ENCODE results near the gene MFSD12. TPM values are rescaled to one million over a fixed set of nuclear protein-coding genes. Genes with fewer than 3 reads are reported as not detected.
"Not testable (repeated sequence)": the region's sequence is repeated elsewhere in the genome, so short reads cannot be mapped to it uniquely, and the experiment has no call there.

MFSD12 gene
- polyA plus RNA-seq, 1 donor, result 33.7 TPM

DNA sequence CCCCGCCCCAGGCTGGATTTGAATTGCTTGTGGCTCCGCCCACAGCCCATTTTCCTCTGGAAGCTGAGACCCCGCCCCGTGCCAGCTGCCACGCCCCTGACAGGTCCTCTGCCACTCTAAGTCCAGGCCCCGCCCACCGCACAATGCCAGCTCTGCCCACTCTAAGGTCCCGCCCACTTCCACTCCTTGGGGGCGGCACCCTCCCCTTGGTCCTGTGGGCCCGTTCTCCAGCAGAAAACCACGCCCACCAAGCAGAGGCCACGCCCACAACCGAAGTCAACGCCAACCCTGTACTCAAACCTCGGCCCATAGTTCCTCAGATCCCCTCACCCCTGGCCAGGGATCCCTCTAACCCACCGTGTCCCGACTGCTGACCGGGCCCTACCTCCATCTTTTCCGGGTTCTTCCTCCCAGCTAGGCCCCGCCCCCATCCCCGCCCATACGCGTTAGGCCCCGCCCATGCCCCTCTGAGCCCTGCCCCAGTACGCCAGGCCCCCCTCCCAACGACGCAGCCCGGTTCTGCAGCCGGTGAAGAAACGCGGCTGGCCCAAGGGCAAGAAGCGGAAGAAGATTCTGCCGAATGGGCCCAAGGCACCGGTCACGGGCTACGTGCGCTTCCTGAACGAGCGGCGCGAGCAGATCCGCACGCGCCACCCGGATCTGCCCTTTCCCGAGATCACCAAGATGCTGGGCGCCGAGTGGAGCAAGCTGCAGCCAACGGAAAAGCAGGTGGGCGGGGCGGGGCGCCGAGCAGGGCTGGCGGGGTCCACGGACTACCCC is 16.7 kb upstream of the MFSD12 start:
- Histone ChIP-seq H3K9me3 (ENCODE audit: control insufficient read depth, low read depth, low read length) (peaks cover 15% of the 10 kb centered on the region), H3K36me3 (ENCODE audit: control insufficient read depth, insufficient read depth, low read length) (peaks cover 12% of the 10 kb centered on the region), H3K27me3 (ENCODE audit: control insufficient read depth, insufficient read depth, low read length) (no peaks in the 10 kb centered on the region), H3K4me3 (ENCODE audit: low read length) (peak overlapping the region; percentile 92), H3K4me1 (ENCODE audit: control insufficient read depth, insufficient read depth, low read length) (peaks cover 21% of the 10 kb centered on the region), H3K27ac (ENCODE audit: low read length) (no peak overlapping the region)
- peak; percentile 79 to 83 for DNase-seq
- no CpG with 5 or more reads among the region's 55 CpGs for WGBS (ENCODE audit: insufficient coverage, low lambda C conversion rate)

DNA sequence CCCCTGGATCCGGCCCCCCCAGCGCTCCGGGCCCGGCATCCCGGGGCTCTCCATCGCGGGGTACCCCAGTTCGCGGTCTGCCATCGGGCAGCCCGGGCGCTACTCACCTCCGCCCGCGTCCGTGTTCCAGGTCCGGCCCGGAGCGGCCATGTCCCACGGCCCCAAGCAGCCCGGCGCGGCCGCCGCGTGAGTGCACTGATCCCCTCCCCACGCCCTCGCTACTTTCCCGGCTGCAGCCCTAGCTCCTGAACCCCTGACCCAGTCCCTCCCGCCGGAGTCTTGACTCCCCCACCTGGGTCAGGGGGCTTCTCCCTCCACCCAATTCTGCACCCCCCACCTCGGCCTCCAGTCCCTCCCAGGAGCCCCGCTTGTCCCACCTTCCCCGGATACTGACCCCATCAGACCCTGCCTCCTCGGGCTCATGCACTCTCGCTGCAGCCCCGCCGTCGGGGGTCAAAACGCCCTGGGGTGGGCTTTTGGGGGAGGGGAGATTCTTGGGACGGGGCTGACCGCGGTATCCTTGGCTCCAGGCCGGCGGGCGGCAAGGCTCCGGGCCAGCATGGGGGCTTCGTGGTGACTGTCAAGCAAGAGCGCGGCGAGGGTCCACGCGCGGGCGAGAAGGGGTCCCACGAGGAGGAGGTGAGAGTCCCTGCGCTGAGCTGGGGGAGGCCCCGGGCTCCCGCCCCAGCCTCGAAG is 15.9 kb upstream of the MFSD12 start:
- Histone ChIP-seq H3K4me3 (ENCODE audit: low read length) (peak overlapping the region; percentile 92), H3K27me3 (ENCODE audit: control insufficient read depth, insufficient read depth, low read length) (no peaks in the 10 kb centered on the region), H3K36me3 (ENCODE audit: control insufficient read depth, insufficient read depth, low read length) (peaks cover 12% of the 10 kb centered on the region), H3K4me1 (ENCODE audit: control insufficient read depth, insufficient read depth, low read length) (peaks cover 21% of the 10 kb centered on the region), H3K27ac (ENCODE audit: low read length) (peak overlapping the region; percentile 54), H3K9me3 (ENCODE audit: control insufficient read depth, low read depth, low read length) (peaks cover 15% of the 10 kb centered on the region)
- DNase-seq, result no peak
- WGBS (ENCODE audit: insufficient coverage, low lambda C conversion rate), result no CpG with 5 or more reads among the region's 60 CpGs

DNA sequence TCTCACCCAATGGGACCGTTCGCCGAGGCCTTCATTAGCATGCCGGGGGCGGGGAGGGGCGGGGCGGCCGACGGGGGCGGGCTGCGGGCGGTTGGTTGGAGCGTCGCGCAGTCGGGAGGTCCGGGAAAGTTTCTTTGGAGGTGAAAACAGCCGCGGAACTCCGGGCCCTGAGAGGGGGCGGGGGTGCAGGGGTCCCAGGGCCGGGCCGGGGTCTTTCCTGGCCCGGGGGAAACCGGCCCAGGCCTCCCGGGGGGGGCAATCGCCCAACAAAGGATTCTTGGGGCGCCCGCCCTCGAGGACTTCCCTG is 15.4 kb upstream of the MFSD12 start, which contains the start of gene HMG20B:
Gene HMG20B, plus strand, starts transcription at position 90 of the 307 bp plus-strand sequence. CDS start 366 bp downstream, outside the sequence.
- H3K36me3 ChIP-seq (ENCODE audit: control insufficient read depth, insufficient read depth, low read length), result peaks cover 12% of the 10 kb centered on the region
- WGBS (ENCODE audit: insufficient coverage, low lambda C conversion rate), result no CpG with 5 or more reads among the region's 30 CpGs
- peak within 1 kb of the TSS; percentile 92 for H3K4me3 ChIP-seq (ENCODE audit: low read length)
- H3K27ac ChIP-seq (ENCODE audit: low read length), result peak within 1 kb of the TSS; percentile 54
- peaks cover 21% of the 10 kb centered on the region for H3K4me1 ChIP-seq (ENCODE audit: control insufficient read depth, insufficient read depth, low read length)
- no peaks in the 10 kb centered on the region for H3K27me3 ChIP-seq (ENCODE audit: control insufficient read depth, insufficient read depth, low read length)
- DNase-seq, result no peak
- peaks cover 15% of the 10 kb centered on the region for H3K9me3 ChIP-seq (ENCODE audit: control insufficient read depth, low read depth, low read length)

GRCh38 chr19:3572132-3572854 is 14.9 kb upstream of the MFSD12 start:
- H3K27me3 ChIP-seq (ENCODE audit: control insufficient read depth, insufficient read depth, low read length), result no peaks in the 10 kb centered on the region
- H3K9me3 ChIP-seq (ENCODE audit: control insufficient read depth, low read depth, low read length), result peaks cover 15% of the 10 kb centered on the region
- peaks cover 12% of the 10 kb centered on the region for H3K36me3 ChIP-seq (ENCODE audit: control insufficient read depth, insufficient read depth, low read length)
- no CpG with 5 or more reads among the region's 48 CpGs for WGBS (ENCODE audit: insufficient coverage, low lambda C conversion rate)
- peak; percentile 100 for DNase-seq
- H3K27ac ChIP-seq (ENCODE audit: low read length), result no peak overlapping the region
- peaks cover 21% of the 10 kb centered on the region for H3K4me1 ChIP-seq (ENCODE audit: control insufficient read depth, insufficient read depth, low read length)
- peak overlapping the region; percentile 51 for H3K4me3 ChIP-seq (ENCODE audit: low read length)

DNA sequence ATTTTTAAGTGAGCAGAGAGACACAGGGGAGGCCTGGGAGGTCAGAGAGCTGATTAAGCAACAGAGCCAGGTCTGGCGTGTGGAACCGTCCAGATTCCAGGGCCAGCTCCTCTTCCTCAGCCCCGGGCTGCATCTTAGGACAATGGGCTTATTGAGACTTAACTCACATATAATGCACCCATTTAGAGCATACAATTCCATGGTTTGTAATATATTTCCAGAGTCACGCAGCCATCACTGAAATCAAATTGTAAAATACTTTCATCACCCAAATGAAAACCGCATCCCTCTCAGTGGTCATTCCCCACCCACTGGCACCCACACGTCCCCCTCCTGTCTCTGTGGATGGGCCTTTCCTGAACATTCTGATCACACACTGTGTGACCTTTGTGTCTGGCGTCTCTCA is 13.2 kb upstream of the MFSD12 start:
- no peaks in the 10 kb centered on the region for H3K27me3 ChIP-seq (ENCODE audit: control insufficient read depth, insufficient read depth, low read length)
- peaks cover 12% of the 10 kb centered on the region for H3K9me3 ChIP-seq (ENCODE audit: control insufficient read depth, low read depth, low read length)
- H3K36me3 ChIP-seq (ENCODE audit: control insufficient read depth, insufficient read depth, low read length), result peaks cover 8% of the 10 kb centered on the region
- H3K4me3 ChIP-seq (ENCODE audit: low read length), result no peak overlapping the region
- no CpG with 5 or more reads among the region's 7 CpGs for WGBS (ENCODE audit: insufficient coverage, low lambda C conversion rate)
- no peak overlapping the region for H3K27ac ChIP-seq (ENCODE audit: low read length)
- peaks cover 14% of the 10 kb centered on the region for H3K4me1 ChIP-seq (ENCODE audit: control insufficient read depth, insufficient read depth, low read length)
- DNase-seq, result no peak

- 100% methylated on average over 1 of the region's 11 CpGs for WGBS (ENCODE audit: insufficient coverage, low lambda C conversion rate)
- H3K9me3 ChIP-seq (ENCODE audit: control insufficient read depth, low read depth, low read length), result peaks cover 12% of the 10 kb centered on the region
- H3K27ac ChIP-seq (ENCODE audit: low read length), result not testable (repeated sequence)
These were observed 12.7 kb upstream of the MFSD12 start for GRCh38 chr19:3570042-3570441.

DNA sequence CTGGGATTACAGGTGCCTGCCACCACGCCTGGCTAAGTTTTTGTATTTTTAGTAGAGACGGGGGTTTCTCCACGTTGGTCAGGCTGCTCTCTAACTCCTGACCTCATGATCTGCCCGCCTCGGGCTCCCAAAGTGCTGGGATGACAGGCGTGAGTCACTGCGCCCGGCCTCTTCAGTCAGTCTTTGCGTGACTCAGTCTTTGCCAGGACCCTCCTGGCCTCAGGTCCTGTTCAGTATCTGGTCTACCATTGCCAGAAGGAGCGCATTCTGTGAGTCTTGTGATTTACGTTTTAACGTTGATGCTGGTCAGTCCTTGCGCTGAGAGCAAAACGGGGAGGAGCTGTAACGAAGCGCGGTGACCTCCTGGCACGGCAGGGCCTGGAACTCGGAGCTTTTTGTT is 7.8 kb upstream of the MFSD12 start:
- no peak for DNase-seq
- no peaks in the 10 kb centered on the region for H3K4me1 ChIP-seq (ENCODE audit: control insufficient read depth, insufficient read depth, low read length)
- no peak overlapping the region for H3K27ac ChIP-seq (ENCODE audit: low read length)
- no peaks in the 10 kb centered on the region for H3K9me3 ChIP-seq (ENCODE audit: control insufficient read depth, low read depth, low read length)
- no peaks in the 10 kb centered on the region for H3K36me3 ChIP-seq (ENCODE audit: control insufficient read depth, insufficient read depth, low read length)
- no peak overlapping the region for H3K4me3 ChIP-seq (ENCODE audit: low read length)
- WGBS (ENCODE audit: insufficient coverage, low lambda C conversion rate), result 80% methylated on average over 1 of the region's 19 CpGs
- no peaks in the 10 kb centered on the region for H3K27me3 ChIP-seq (ENCODE audit: control insufficient read depth, insufficient read depth, low read length)

More at GRCh38 chr19:3570042-3570441, 12.7 kb upstream of the MFSD12 start:
- H3K27me3 ChIP-seq (ENCODE audit: control insufficient read depth, insufficient read depth, low read length); DNase-seq; H3K36me3 ChIP-seq (ENCODE audit: control insufficient read depth, insufficient read depth, low read length); H3K4me3 ChIP-seq (ENCODE audit: low read length): not testable (repeated sequence)
- peaks cover 14% of the 10 kb centered on the region for H3K4me1 ChIP-seq (ENCODE audit: control insufficient read depth, insufficient read depth, low read length)

- Histone ChIP-seq H3K9me3 (ENCODE audit: control insufficient read depth, low read depth, low read length) (no peaks in the 10 kb centered on the region), H3K4me1 (ENCODE audit: control insufficient read depth, insufficient read depth, low read length) (no peaks in the 10 kb centered on the region), H3K27me3 (ENCODE audit: control insufficient read depth, insufficient read depth, low read length) (no peaks in the 10 kb centered on the region), H3K4me3 (ENCODE audit: low read length) (no peak overlapping the region), H3K36me3 (ENCODE audit: control insufficient read depth, insufficient read depth, low read length) (no peaks in the 10 kb centered on the region), H3K27ac (ENCODE audit: low read length) (no peak overlapping the region)
- no peak for DNase-seq
- no CpG with 5 or more reads among the region's 17 CpGs for WGBS (ENCODE audit: insufficient coverage, low lambda C conversion rate)
These were observed 6.5 kb upstream of the MFSD12 start for GRCh38 chr19:3563709-3564524.

DNA sequence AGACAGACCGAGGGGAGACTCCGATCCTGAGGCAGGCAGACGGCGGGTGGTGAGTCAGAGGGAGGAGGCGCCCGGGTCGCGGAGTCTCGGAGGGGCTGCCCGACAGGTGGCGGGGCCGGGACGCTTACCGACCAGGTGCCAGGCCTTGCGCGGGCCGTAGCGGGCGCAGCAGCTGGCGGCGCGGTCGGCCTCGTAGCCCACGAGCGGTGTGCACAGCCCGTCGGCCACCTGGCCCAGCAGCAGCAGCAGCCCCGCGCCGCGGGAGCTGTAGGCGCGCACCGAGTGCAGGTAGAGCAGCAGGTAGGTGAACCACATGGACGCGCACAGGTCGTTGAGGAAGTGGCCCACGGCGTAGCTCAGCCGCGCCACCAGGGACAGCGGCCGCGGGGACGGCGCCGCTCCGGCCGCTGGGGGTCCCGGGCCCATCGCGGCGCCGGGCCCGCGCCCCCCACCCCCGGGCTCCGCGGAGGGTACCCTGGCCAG is 367 bp downstream of the MFSD12 start:
- Histone ChIP-seq H3K4me3 (ENCODE audit: low read length) (peak overlapping the region; percentile 35), H3K4me1 (ENCODE audit: control insufficient read depth, insufficient read depth, low read length) (peaks cover 6% of the 10 kb centered on the region), H3K36me3 (ENCODE audit: control insufficient read depth, insufficient read depth, low read length) (no peaks in the 10 kb centered on the region), H3K27me3 (ENCODE audit: control insufficient read depth, insufficient read depth, low read length) (no peaks in the 10 kb centered on the region), H3K9me3 (ENCODE audit: control insufficient read depth, low read depth, low read length) (no peaks in the 10 kb centered on the region), H3K27ac (ENCODE audit: low read length) (no peak overlapping the region)
- WGBS (ENCODE audit: insufficient coverage, low lambda C conversion rate), result no CpG with 5 or more reads among the region's 60 CpGs
- peak in 1 of 2 donors; percentile 59 for DNase-seq

All from large intestine (tissue), 3 donors.